LNCAP (cell line): ENCODE data around the gene CLSTN2.

ENCODE experiments used
- TF ChIP-seq, protein P1 (sequence below): fragments of 450-650 bp; IDR thresholded peaks from 2 replicates; pipeline ENCODE4 v1.5.1; 2017; ENCODE audit warnings: mild to moderate bottlenecking

Gene CLSTN2

GRCh38 chr3:140563206-140563760 is 628.3 kb downstream of the CLSTN2 start:
- TF ChIP-seq, protein P1, sequence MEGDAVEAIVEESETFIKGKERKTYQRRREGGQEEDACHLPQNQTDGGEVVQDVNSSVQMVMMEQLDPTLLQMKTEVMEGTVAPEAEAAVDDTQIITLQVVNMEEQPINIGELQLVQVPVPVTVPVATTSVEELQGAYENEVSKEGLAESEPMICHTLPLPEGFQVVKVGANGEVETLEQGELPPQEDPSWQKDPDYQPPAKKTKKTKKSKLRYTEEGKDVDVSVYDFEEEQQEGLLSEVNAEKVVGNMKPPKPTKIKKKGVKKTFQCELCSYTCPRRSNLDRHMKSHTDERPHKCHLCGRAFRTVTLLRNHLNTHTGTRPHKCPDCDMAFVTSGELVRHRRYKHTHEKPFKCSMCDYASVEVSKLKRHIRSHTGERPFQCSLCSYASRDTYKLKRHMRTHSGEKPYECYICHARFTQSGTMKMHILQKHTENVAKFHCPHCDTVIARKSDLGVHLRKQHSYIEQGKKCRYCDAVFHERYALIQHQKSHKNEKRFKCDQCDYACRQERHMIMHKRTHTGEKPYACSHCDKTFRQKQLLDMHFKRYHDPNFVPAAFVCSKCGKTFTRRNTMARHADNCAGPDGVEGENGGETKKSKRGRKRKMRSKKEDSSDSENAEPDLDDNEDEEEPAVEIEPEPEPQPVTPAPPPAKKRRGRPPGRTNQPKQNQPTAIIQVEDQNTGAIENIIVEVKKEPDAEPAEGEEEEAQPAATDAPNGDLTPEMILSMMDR, result no peak

DNA sequence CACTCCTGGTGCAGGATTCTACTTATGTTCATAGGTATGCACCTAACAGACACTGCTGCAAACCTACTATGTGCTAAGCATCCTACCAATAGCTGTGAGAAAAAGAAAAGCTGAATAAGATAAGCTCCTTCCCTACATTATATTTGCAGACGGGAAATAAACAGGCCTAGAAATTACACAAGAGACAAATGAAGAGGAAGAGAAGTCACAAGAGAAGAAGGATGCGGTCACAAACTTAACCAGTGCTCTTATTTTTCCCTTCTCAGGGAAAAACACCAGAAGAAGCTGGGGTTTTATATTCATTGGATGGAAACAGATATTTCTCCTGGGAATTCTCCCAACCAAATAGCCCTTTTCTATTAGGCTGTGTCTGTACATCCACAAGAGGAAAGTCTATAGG is 633.1 kb downstream of the CLSTN2 start:
- TF ChIP-seq, protein P1, result no peak

DNA sequence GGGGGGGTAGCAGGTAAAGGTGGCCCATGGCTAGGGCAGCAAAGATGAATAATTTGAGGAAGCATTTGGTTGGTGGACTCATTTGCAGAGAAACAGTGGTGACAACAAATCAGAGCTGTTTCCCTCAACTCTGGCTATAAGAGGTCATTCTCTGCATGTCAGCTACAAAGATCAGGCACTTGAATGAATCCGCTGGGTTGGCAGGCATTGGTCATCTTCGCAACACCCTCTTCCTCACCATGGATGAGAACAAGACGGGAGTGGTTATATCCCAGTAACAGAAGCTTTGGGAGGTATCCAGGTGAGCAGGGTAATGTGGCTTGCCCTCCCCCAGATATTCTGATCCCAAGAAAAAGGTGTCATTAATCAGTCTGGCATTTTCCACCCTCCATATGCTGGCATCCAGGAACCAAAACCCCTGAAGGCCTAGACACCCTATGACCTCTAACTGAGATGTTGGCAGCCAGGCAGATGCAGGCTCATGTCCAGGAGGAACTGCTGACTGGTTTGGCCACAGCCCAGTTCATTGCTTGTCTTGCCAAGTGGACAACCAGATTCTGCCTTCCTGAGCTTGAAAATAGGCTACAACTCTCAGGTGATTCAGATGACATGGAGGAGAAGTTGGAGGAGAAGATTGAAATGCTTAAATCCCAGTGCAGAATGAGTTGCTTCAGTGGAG is 634.0 kb downstream of the CLSTN2 start:
- TF ChIP-seq, protein P1, result no peak

GRCh38 chr3:140570602-140571001 is 635.6 kb downstream of the CLSTN2 start:
- TF ChIP-seq, protein P1, result no peak

GRCh38 chr3:140571836-140572235 is 636.9 kb downstream of the CLSTN2 start:
- TF ChIP-seq, protein P1, result no peak

DNA sequence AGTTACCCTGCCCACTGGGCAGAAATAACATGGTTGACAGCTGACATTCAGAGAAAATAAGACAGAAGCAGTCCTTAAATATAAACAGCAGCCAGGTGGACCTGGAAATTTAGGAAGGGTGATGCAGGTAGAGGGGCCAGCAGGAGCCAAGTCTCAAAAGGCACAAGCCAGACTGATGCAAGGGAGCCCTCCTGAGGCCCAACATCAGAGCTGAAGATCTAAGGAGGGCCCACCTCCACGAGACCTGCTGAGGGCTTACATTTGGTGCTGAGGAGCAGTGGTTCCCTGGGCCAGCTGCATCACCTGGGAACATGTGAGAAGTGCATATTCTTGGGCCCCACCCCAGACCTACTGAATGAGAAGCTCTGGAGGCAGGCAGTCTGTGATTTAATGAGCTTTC is 637.3 kb downstream of the CLSTN2 start:
- TF ChIP-seq, protein P1, result no peak

GRCh38 chr3:140573011-140573410 is 638.0 kb downstream of the CLSTN2 start:
- TF ChIP-seq, protein P1, result no peak

DNA sequence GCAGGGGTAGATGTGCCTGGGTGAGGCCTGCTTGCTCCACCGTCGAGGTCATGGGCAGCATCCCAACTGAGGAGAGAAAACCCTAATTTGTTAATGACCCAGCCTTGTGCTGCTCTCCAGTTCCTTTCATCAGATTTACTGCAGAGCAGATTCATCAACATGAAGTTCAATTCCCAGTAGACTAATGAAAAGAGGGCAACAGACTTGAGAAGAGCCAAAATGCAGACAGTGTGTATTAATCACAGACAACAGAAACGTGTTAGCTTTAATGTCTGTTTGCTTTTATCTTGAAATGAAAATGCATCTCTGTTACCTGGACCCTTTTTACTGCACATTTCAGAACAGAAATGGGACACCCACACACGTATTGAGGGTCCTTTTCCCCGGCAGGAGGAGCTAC is 639.4 kb downstream of the CLSTN2 start:
- TF ChIP-seq, protein P1, result no peak
